Epidermal melanocyte (primary cell): ENCODE measurements around the gene ZNF200.
"Not testable (repeated sequence)": the region's sequence is repeated elsewhere in the genome, so short reads cannot be mapped to it uniquely, and the experiment has no call there.

Experiments used
- DNase-seq: peaks from one replicate; pipeline ENCODE4 v3.0.0; 2011; ENCODE audit warnings: low spot score; ENCODE audit not compliant: insufficient read length

The ZNF200 gene

GRCh38 chr16:3202903-3203539, 31.9 kb downstream of the ZNF200 start:
- DNase-seq = no peak

- DNase-seq = no peak
Observed at GRCh38 chr16:3198334-3199072, 36.5 kb downstream of the ZNF200 start.

- not testable (repeated sequence) for DNase-seq
Observed at GRCh38 chr16:3197694-3198333, 37.1 kb downstream of the ZNF200 start.

GRCh38 chr16:3195975-3196374, 39.0 kb downstream of the ZNF200 start:
- no peak for DNase-seq

GRCh38 chr16:3194792-3195191, 40.2 kb downstream of the ZNF200 start:
- DNase-seq = no peak

GRCh38 chr16:3193221-3194212, 41.4 kb downstream of the ZNF200 start:
- no peak for DNase-seq

GRCh38 chr16:3192476-3193019, 42.4 kb downstream of the ZNF200 start:
- DNase-seq = no peak

- no peak for DNase-seq
Observed at GRCh38 chr16:3190949-3191353, 44.0 kb downstream of the ZNF200 start.

- DNase-seq = no peak
Observed at GRCh38 chr16:3189869-3190268, 45.1 kb downstream of the ZNF200 start.

GRCh38 chr16:3188925-3189825, 45.8 kb downstream of the ZNF200 start:
- DNase-seq = no peak

GRCh38 chr16:3188675-3188924, 46.4 kb downstream of the ZNF200 start:
- DNase-seq = no peak

- DNase-seq = no peak
Observed at GRCh38 chr16:3187798-3188674, 46.9 kb downstream of the ZNF200 start, which contains the start of gene OR1F1. Gene OR1F1 (plus strand): TSS chr16:3188204.

- no peak for DNase-seq
Observed at GRCh38 chr16:3186946-3187690, 47.8 kb downstream of the ZNF200 start.

GRCh38 chr16:3183445-3184139, 51.4 kb downstream of the ZNF200 start:
- DNase-seq = no peak

- DNase-seq = no peak
Observed at GRCh38 chr16:3182608-3183444, 52.1 kb downstream of the ZNF200 start.

- not testable (repeated sequence) for DNase-seq
Observed at GRCh38 chr16:3182293-3182607, 52.7 kb downstream of the ZNF200 start.

- no peak for DNase-seq
Observed at GRCh38 chr16:3180445-3180878, 54.5 kb downstream of the ZNF200 start.
